Fibroblast of gingiva (primary cell): ENCODE measurements around the gene VSTM4.

Source experiments
- DNase-seq: peaks from one replicate; pipeline ENCODE4 v3.0.0-alpha.2; 2011; ENCODE audit warnings: low read depth

Gene VSTM4

GRCh38 chr10:49040601-49041000, 74.7 kb downstream of the VSTM4 start:
- DNase-seq: no peak

- DNase-seq: no peak
Observed at GRCh38 chr10:49039409-49039808, 75.9 kb downstream of the VSTM4 start.

- DNase-seq: no peak
Observed at GRCh38 chr10:49038711-49039110, 76.6 kb downstream of the VSTM4 start.

GRCh38 chr10:49037187-49037586, 78.1 kb downstream of the VSTM4 start:
- peak; percentile 36 for DNase-seq

GRCh38 chr10:49036638-49037037, 78.7 kb downstream of the VSTM4 start:
- DNase-seq: no peak

GRCh38 chr10:49035920-49036319, 79.4 kb downstream of the VSTM4 start:
- DNase-seq: no peak

GRCh38 chr10:49034925-49035324, 80.4 kb downstream of the VSTM4 start:
- DNase-seq: no peak

- DNase-seq: no peak
Observed at GRCh38 chr10:49033939-49034338, 81.4 kb downstream of the VSTM4 start.

- DNase-seq: no peak
Observed at GRCh38 chr10:49029666-49030065, 85.7 kb downstream of the VSTM4 start.

GRCh38 chr10:49028639-49029038, 86.7 kb downstream of the VSTM4 start:
- DNase-seq: no peak

GRCh38 chr10:49025347-49025983, 89.9 kb downstream of the VSTM4 start:
- no peak for DNase-seq

- DNase-seq: no peak
Observed at GRCh38 chr10:49024484-49024883, 90.8 kb downstream of the VSTM4 start.

GRCh38 chr10:49023752-49024151, 91.6 kb downstream of the VSTM4 start:
- DNase-seq: peak; percentile 44

GRCh38 chr10:49023071-49023470, 92.3 kb downstream of the VSTM4 start:
- no peak for DNase-seq

GRCh38 chr10:49021685-49022084, 93.6 kb downstream of the VSTM4 start:
- no peak for DNase-seq

GRCh38 chr10:49015700-49016099, 99.6 kb downstream of the VSTM4 start:
- no peak for DNase-seq

- DNase-seq: no peak
Observed at GRCh38 chr10:49012603-49013002, 102.7 kb downstream of the VSTM4 start.

- DNase-seq: no peak
Observed at GRCh38 chr10:49011756-49012155, 103.6 kb downstream of the VSTM4 start.

GRCh38 chr10:49010865-49011264, 104.5 kb downstream of the VSTM4 start:
- DNase-seq: no peak

- no peak for DNase-seq
Observed at GRCh38 chr10:49010295-49010694, 105.0 kb downstream of the VSTM4 start.

- DNase-seq: no peak
Observed at GRCh38 chr10:49009199-49009979, 105.9 kb downstream of the VSTM4 start.

- no peak for DNase-seq
Observed at GRCh38 chr10:49008505-49009198, 106.7 kb downstream of the VSTM4 start.

GRCh38 chr10:49008091-49008490, 107.2 kb downstream of the VSTM4 start:
- no peak for DNase-seq
